AG10803 (cell line): ENCODE results near the gene SGK2.
A peak's percentile ranks its signal among the peaks of the same experiment; 100 is the strongest.

Source experiments
- DNase-seq: peaks from one replicate; pipeline ENCODE4 v3.0.0; 2010; ENCODE audit warnings: low read depth
- H3K4me3 ChIP-seq: 2 replicates; pipeline ENCODE4 v1.5.1; 2011; ENCODE audit warnings: mild to moderate bottlenecking, low read length, control low read depth
- TF ChIP-seq, protein P1 (sequence below): conservative IDR thresholded peaks from 2 replicates; pipeline ENCODE4 v1.5.1; 2011; ENCODE audit warnings: mild to moderate bottlenecking, low read length, control low read depth, inconsistent platforms

The SGK2 gene

DNA sequence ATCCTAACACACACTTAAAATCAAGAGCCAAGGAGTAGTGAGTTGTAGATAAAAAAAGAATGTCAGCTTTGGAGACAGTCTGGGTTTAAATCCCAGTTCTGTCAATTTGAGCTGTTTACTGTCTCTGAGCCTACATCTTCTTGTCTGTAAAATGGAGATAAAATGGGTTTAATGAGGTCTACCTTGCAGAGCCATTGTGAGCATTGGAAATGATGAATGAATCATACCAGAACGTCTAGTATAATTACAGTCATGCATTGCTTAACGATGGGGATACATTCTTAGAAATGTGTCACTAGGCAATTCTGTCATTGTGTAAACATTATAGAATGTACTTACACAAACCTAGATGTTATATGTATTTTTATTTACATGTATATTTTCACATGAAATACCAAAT is 17.6 kb upstream of the SGK2 start:
- TF ChIP-seq, protein P1, sequence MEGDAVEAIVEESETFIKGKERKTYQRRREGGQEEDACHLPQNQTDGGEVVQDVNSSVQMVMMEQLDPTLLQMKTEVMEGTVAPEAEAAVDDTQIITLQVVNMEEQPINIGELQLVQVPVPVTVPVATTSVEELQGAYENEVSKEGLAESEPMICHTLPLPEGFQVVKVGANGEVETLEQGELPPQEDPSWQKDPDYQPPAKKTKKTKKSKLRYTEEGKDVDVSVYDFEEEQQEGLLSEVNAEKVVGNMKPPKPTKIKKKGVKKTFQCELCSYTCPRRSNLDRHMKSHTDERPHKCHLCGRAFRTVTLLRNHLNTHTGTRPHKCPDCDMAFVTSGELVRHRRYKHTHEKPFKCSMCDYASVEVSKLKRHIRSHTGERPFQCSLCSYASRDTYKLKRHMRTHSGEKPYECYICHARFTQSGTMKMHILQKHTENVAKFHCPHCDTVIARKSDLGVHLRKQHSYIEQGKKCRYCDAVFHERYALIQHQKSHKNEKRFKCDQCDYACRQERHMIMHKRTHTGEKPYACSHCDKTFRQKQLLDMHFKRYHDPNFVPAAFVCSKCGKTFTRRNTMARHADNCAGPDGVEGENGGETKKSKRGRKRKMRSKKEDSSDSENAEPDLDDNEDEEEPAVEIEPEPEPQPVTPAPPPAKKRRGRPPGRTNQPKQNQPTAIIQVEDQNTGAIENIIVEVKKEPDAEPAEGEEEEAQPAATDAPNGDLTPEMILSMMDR = no peak
- H3K4me3 ChIP-seq = no peak overlapping the region
- peak; percentile 38 for DNase-seq

DNA sequence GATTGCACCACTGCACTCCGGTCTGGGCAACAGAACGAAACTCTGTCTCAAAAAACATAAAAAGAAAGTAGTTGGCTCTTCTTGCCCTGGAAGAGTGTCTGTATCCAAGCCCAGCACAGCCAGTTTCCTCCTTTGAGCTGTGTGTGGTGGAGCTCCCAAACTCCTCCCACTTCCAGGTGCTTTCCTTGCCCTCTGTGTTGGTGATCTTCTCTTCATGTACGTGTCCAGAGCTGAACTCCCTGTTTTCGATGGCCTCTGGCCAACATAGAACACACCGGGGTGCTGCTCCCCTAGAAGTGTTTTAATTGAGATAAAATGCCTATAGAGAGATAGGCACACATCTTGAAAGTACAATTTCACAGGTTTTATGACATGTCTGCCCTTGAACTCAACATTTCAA is 16.7 kb upstream of the SGK2 start:
- H3K4me3 ChIP-seq = no peak overlapping the region
- no peak for DNase-seq
- TF ChIP-seq, protein P1 = no peak

DNA sequence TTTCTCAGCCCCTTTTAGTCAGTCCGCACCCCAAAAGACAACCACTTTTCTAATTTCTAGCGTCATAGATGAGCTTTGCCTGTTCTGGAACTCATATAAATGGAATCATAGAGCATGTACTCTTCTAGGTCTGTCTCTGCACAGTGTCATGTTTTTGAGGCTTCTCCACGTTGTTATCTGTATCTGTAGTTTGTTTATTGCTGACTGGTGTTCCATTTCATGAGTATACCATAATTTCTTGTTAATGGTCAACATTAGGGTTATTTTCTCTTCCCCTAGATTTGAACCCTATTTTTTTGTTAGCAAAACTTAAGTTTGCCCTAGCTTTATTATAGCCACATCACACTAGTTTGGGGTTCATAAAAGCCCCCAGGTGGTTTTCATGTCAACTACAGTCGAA is 16.2 kb upstream of the SGK2 start:
- TF ChIP-seq, protein P1 = no peak
- no peak for DNase-seq
- H3K4me3 ChIP-seq = no peak overlapping the region

DNA sequence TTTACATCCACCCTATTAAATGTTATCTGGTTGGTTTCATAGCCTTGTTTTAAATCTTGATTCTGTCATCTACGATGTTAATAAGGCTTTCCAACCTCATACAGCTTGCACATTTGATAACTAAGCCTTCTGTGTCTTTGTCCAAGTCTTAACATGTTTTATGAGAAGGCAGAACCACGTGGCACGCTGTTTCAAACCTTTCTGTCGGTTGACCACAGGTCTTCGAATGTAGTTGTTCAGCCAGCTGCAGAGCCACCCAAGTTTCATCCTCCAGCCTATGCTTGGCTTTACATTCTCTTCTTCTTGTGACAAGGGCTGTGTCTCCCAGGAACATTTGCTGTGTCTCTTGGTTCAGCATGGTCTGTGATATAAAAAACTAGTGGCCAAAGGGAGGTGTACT is 15.7 kb upstream of the SGK2 start:
- TF ChIP-seq, protein P1 = no peak
- H3K4me3 ChIP-seq = no peak overlapping the region
- no peak for DNase-seq

DNA sequence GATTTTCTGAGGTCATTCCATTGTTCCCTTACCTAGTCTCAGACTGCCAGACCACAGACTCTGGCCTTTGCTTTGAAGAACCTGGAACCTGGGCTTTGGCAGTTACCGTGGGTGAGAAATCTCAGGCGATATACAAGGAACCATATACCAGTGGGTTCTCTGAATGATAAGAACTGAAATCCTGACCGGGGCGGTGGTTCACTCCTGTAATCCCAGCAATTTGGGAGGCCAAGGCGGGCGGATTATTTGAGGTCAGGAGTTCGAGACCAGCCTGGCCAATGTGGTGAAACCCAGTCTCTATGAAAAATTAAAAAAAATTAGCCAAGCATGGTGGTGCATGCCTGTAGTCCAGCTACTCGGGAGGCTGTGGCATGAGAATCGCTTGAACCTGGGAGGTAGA is 14.3 kb upstream of the SGK2 start:
- no peak for DNase-seq
- H3K4me3 ChIP-seq = no peak overlapping the region
- TF ChIP-seq, protein P1 = no peak

DNA sequence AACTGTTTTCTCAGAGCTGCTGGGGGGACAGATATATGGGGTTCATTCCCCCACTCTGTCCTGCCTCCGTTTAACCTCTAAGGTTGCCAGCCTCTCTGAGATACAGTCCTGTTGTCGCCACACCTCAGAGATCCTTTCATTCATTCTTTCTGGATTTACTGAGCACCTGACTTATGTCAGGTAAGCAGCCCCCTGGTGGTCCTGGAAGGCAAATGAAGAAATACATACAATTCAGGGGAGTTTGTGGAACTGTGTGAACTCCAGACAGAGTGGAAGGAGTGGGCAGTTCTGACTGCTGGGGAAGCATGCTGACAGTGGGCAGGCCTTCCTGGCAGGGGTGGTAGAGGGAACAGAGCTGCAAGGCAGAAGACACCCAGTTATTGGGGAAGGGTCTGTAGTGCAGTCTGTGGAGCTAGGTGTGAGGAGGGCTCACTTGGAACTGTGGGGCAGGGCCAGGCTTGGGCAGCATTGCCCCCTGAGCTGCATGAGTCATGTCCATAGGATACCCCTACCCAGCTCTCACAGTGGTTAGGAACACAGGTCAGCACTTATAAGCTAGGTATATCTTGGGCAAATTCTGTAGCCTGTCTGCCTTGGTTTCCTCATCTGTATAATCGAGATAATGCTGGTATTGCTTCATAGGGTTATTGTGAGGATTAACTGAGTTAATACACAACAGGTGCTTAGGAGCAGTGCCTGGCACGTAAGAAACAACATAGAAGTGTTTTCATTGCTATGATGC is 12.8 kb upstream of the SGK2 start:
- TF ChIP-seq, protein P1 = no peak
- DNase-seq = no peak
- no peak overlapping the region for H3K4me3 ChIP-seq

DNA sequence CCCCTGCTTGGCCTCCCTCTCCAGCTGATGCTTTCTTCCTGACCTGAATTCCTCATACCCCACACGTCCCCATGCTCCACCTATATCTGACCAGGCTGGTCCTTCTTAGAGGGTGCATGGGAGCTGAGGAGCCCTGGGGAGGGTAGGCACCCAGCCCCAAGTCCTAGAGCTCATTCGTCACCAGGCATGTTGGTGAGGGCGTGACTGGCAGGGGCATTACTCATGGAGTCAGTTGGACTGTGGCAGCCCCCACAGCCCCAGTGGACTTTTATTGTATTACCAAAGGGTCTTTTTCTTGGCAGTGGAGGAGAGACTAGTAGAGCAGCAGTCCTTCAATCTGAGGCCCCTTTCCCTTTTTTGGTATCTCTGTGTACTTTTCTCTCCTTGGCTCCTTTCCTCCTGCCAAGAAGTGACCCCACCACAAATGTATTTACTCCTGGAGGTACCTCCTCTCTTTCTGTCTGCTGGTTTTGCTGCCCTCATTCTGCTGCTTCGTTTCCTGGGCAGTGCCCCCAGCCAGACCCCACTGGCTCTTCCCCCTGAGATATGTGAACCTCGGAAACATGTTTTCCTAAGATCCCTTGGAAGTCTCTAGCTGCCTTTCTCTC is 10.4 kb upstream of the SGK2 start:
- no peak for DNase-seq
- TF ChIP-seq, protein P1 = no peak
- H3K4me3 ChIP-seq = no peak overlapping the region
